H1 (cell line): ENCODE results near the gene SIK2. TPM values are rescaled to one million over a fixed set of nuclear protein-coding genes. Genes with fewer than 3 reads are reported as not detected.

Experiments
- CTCF ChIA-PET: fragments of 300-600 bp; sonication (Branson Sonifier 250); formaldehyde crosslinking; loops from one replicate; lab custom pipeline; 2021; ENCODE audit not compliant: partially characterized antibody; lab: Charles Lee
- POLR2A ChIA-PET: fragments of 300-600 bp; sonication (Branson Sonifier 250); formaldehyde crosslinking; loops from one replicate; lab custom pipeline; 2021; ENCODE audit warnings: inconsistent platforms; ENCODE audit not compliant: partially characterized antibody; lab: Charles Lee
- DNase-seq, 2 experiments: peaks; one replicate each; pipeline versions ENCODE4 v3.0.0 to v3.0.0-alpha.2; 2010 to 2022; ENCODE audit warnings: low spot score in 2 of 2, low read depth in 1 of 2, mixed read lengths in 1 of 2
- FAIRE-seq: peaks from 2 replicates; lab custom pipeline; 2011; peaks lifted over from hg19 to GRCh38; lab: Jason Lieb, UNC
- H2AFZ ChIP-seq: 2 replicates; pipeline ENCODE4 v1.8.1; 2012; ENCODE audit warnings: low read length, inconsistent platforms
- H2AK5ac ChIP-seq: 2 replicates; pipeline ENCODE4 v1.6.1; 2013; ENCODE audit warnings: low read depth, low read length
- H2BK120ac ChIP-seq: replicated peaks from 2 replicates; pipeline ENCODE3; 2013; ENCODE audit warnings: low read depth, low read length, inconsistent platforms
- H2BK12ac ChIP-seq: 2 replicates; pipeline ENCODE4 v1.6.1; 2013; ENCODE audit warnings: low read depth, low read length
- H2BK15ac ChIP-seq: 2 replicates; pipeline ENCODE4 v1.6.1; 2013; ENCODE audit warnings: low read length
- H2BK20ac ChIP-seq: 2 replicates; pipeline ENCODE4 v1.6.1; 2013; ENCODE audit warnings: low read length
- H2BK5ac ChIP-seq: 2 replicates; pipeline ENCODE4 v1.6.1; 2013; ENCODE audit warnings: low read depth, low read length
- H3K14ac ChIP-seq: 2 replicates; pipeline ENCODE4 v1.6.1; 2013; ENCODE audit warnings: inconsistent platforms; ENCODE audit not compliant: insufficient read length
- H3K18ac ChIP-seq: 2 replicates; pipeline ENCODE4 v1.6.1; 2013; ENCODE audit warnings: low read length; ENCODE audit errors: extremely low read depth
- H3K23ac ChIP-seq: 2 replicates; pipeline ENCODE4 v1.6.1; 2013; ENCODE audit warnings: inconsistent platforms; ENCODE audit not compliant: insufficient read length
- H3K23me2 ChIP-seq: 2 replicates; pipeline ENCODE4 v1.6.1; 2013; ENCODE audit warnings: low read depth, low read length
- H3K27ac ChIP-seq: 2 replicates; pipeline ENCODE4 v1.6.1; 2011; ENCODE audit warnings: low read depth, low read length, inconsistent platforms
- H3K27me3 ChIP-seq, 4 experiments: replicated peaks in 1 of 4; 1 replicate in 1 of 4; 2 replicates in 3 of 4; pipeline versions ENCODE4 v1.6.1 to v1.8.1; 2011 to 2013; ENCODE audit warnings: low read length in 3 of 4, mild to moderate bottlenecking in 3 of 4, inconsistent platforms in 2 of 4, mixed read lengths in 2 of 4, moderate library complexity in 1 of 4; ENCODE audit not compliant: control insufficient read depth in 3 of 4, insufficient read depth in 3 of 4; ENCODE audit errors: extremely low read depth in 1 of 4
- H3K36me3 ChIP-seq, 4 experiments: 2 replicates each; pipeline versions ENCODE4 v1.6.1 to v1.8.1; 2011 to 2013; ENCODE audit warnings: mild to moderate bottlenecking in 4 of 4, low read length in 3 of 4, moderate library complexity in 2 of 4, control low read depth in 1 of 4, inconsistent platforms in 1 of 4; ENCODE audit not compliant: insufficient read depth in 4 of 4, control insufficient read depth in 2 of 4
- H3K4ac ChIP-seq: replicated peaks from 2 replicates; pipeline ENCODE3; 2013; ENCODE audit warnings: low read length, low read depth, mixed read lengths, inconsistent platforms; ENCODE audit not compliant: insufficient read length
- H3K4me1 ChIP-seq, 4 experiments: replicated peaks in 1 of 4; 1 replicate in 1 of 4; 2 replicates in 3 of 4; pipeline versions ENCODE4 v1.6.1 to v1.8.1; 2011 to 2013; ENCODE audit warnings: low read length in 3 of 4, inconsistent platforms in 2 of 4, mixed read lengths in 1 of 4; ENCODE audit not compliant: insufficient read depth in 4 of 4, control insufficient read depth in 3 of 4
- H3K4me2 ChIP-seq, 2 experiments: 2 replicates each; pipeline versions ENCODE4 v1.6.1 to v1.8.1; 2011 to 2013; ENCODE audit warnings: low read depth in 2 of 2, low read length in 2 of 2, control low read depth in 1 of 2, inconsistent platforms in 1 of 2, mild to moderate bottlenecking in 1 of 2; ENCODE audit not compliant: insufficient read depth in 1 of 2
- H3K4me3 ChIP-seq, 4 experiments: fragments of 200-600, 300-600 bp in 1 of 4; sonication (generic), shearing (Covaris generic), sonication (Bioruptor Twin) in 1 of 4; 2 replicates each; pipeline versions ENCODE4 v1.5.1 to v1.8.1; 2011 to 2016; ENCODE audit warnings: low read length in 4 of 4, low read depth in 3 of 4, control low read depth in 2 of 4, inconsistent platforms in 2 of 4, mild to moderate bottlenecking in 2 of 4, mixed read lengths in 1 of 4, moderate library complexity in 1 of 4; ENCODE audit not compliant: insufficient read depth in 2 of 4; ENCODE audit errors: extremely low read depth in 1 of 4
- H3K56ac ChIP-seq: replicated peaks from 2 replicates; pipeline ENCODE3; 2013; ENCODE audit warnings: low read depth, mild to moderate bottlenecking, mixed read lengths, low read length, inconsistent platforms; ENCODE audit not compliant: insufficient read length
- H3K79me1 ChIP-seq: 2 replicates; pipeline ENCODE4 v1.6.1; 2013; ENCODE audit warnings: low read depth, low read length, control low read depth
- H3K79me2 ChIP-seq, 2 experiments: 2 replicates each; pipeline versions ENCODE4 v1.6.1 to v1.8.1; 2012 to 2013; ENCODE audit warnings: low read length in 2 of 2, mild to moderate bottlenecking in 2 of 2, inconsistent platforms in 1 of 2; ENCODE audit not compliant: insufficient read depth in 2 of 2, control insufficient read depth in 1 of 2
- H3K9ac ChIP-seq, 4 experiments: replicated peaks in 1 of 4; 1 replicate in 1 of 4; 2 replicates in 3 of 4; pipeline versions ENCODE4 v1.6.1 to v1.8.1; 2011 to 2013; ENCODE audit warnings: low read depth in 3 of 4, low read length in 3 of 4, control low read depth in 2 of 4, mild to moderate bottlenecking in 2 of 4, moderate library complexity in 2 of 4, inconsistent platforms in 1 of 4; ENCODE audit errors: extremely low read depth in 1 of 4
- H3K9me3 ChIP-seq, 2 experiments: 2 replicates each; pipeline versions ENCODE4 v1.6.1 to v1.8.1; 2012 to 2013; ENCODE audit warnings: mild to moderate bottlenecking in 2 of 2, moderate library complexity in 2 of 2, control low read depth in 1 of 2, inconsistent platforms in 1 of 2, low read depth in 1 of 2, low read length in 1 of 2, mixed read lengths in 1 of 2; ENCODE audit not compliant: insufficient read depth in 2 of 2
- H4K20me1 ChIP-seq, 2 experiments: replicated peaks in 1 of 2; 2 replicates each; pipeline versions ENCODE3 to v1.8.1; 2011 to 2013; ENCODE audit warnings: inconsistent platforms in 2 of 2, low read length in 2 of 2, mild to moderate bottlenecking in 1 of 2; ENCODE audit not compliant: insufficient read depth in 2 of 2, control insufficient read depth in 1 of 2
- H4K5ac ChIP-seq: 2 replicates; pipeline ENCODE4 v1.6.1; 2013; ENCODE audit warnings: low read length, low read depth, mixed read lengths, inconsistent platforms; ENCODE audit not compliant: insufficient read length
- H4K8ac ChIP-seq: 2 replicates; pipeline ENCODE4 v1.8.0; 2013; ENCODE audit warnings: mild to moderate bottlenecking, moderate library complexity, low read length, inconsistent platforms; ENCODE audit not compliant: insufficient read depth; ENCODE audit errors: extremely low read depth
- H4K91ac ChIP-seq: replicated peaks from 2 replicates; pipeline ENCODE3; 2013; ENCODE audit warnings: low read length, mixed read lengths, inconsistent platforms; ENCODE audit not compliant: insufficient read length
- MAX ChIP-seq: IDR thresholded peaks from 2 replicates; pipeline ENCODE4 v1.6.1; 2012; ENCODE audit warnings: inconsistent platforms
- WGBS, 2 experiments: shearing (Covaris generic) in 1 of 2; methylation state at CpG; one replicate each; pipeline versions ENCODE4 v1.1.6 to v1.1.7; 2013 to 2015; ENCODE audit warnings: low lambda C conversion rate in 2 of 2, mixed read lengths in 2 of 2, inconsistent platforms in 1 of 2, low coverage in 1 of 2, missing lambda C conversion rate in 1 of 2; ENCODE audit not compliant: insufficient replicate concordance in 2 of 2, insufficient coverage in 1 of 2, insufficient read length in 1 of 2; ENCODE audit errors: extremely low coverage in 1 of 2, missing lambda C conversion rate in 1 of 2; 5-methylcytosine and 5-hydroxymethylcytosine counted together
- polyA plus RNA-seq, 7 experiments: library from polyadenylated mRNA; depleted of rRNA in 3 of 7; stranded (reverse) in 5 of 7; unstranded in 2 of 7; fragments of >200 nt in 5 of 7; fragments of 200-250 nt in 2 of 7; gene quantifications; 1 replicate in 5 of 7; 2 replicates in 1 of 7; 4 replicates in 1 of 7; pipeline versions ENCODE4 v1.2.1 to v1.2.3, GENCODE V29; 2011 to 2013; ENCODE audit warnings: missing spikeins in 2 of 7, mixed read lengths in 2 of 7
- total RNA-seq: library from RNA; stranded (reverse); fragmentation: NEBNext Ultra II Directional; extraction: Animal tissue kit (Norgen Biotek cat#: 25700); gene quantifications from 2 replicates; pipeline ENCODE4 v1.2.1, GENCODE V29; 2021

Gene SIK2
- total and polyA plus RNA-seq, 2 of the 8 experiments (the other 6 are each of a cell fraction or from before 2014, with no cell fraction given): 8.8 to 11.2 TPM

GRCh38 chr11:111655924-111656323 lies 53.7 kb downstream of the SIK2 start:
- H3K4me2 ChIP-seq: no peak overlapping the region
- no peak overlapping the region for H4K91ac ChIP-seq
- no peaks in the 10 kb centered on the region for H3K23me2 ChIP-seq
- no peak overlapping the region for H4K8ac ChIP-seq
- H3K9ac ChIP-seq: no peak overlapping the region
- no peak overlapping the region for H3K56ac ChIP-seq
- H3K4me3 ChIP-seq: no peak overlapping the region
- H3K18ac ChIP-seq: no peak overlapping the region
- H4K5ac ChIP-seq: no peak overlapping the region
- no peak overlapping the region for H3K27ac ChIP-seq
- H4K20me1 ChIP-seq: no peaks in the 10 kb centered on the region
- no peak overlapping the region for H2BK15ac ChIP-seq
- H3K27me3 ChIP-seq: peaks cover 0 to 1% (median 0%) of the 10 kb centered on the region in 4 experiments; a peak in 1 of 7 replicates
- H3K79me2 ChIP-seq: no peaks in the 10 kb centered on the region
- no peak overlapping the region for H3K23ac ChIP-seq
- H2BK5ac ChIP-seq: no peak overlapping the region
- no peaks in the 10 kb centered on the region; a peak in 1 of 4 replicates for H3K9me3 ChIP-seq
- WGBS, 2 experiments: 93% methylated on average over 5 of the region's 5 CpGs; no CpG with 5 or more reads in 1 of the 2 experiments
- ChIA-PET CTCF (interaction anchor here (0.7 to 1.1 kb wide), 2 partner anchors 15 to 29 kb away, joined by 3 read pairs; no protein-coding TSS in a partner anchor), POLR2A (no interaction called here)
- H2BK120ac ChIP-seq: no peak overlapping the region
- TF ChIP-seq MAX: no peak
- H2BK12ac ChIP-seq: no peak overlapping the region
- H3K4me1 ChIP-seq: peaks cover 0 to 2% (median 0%) of the 10 kb centered on the region in 4 experiments; a peak in 2 of 7 replicates
- no peak overlapping the region for H3K14ac ChIP-seq
- no peak overlapping the region for H2BK20ac ChIP-seq
- no peak for FAIRE-seq
- H2AFZ ChIP-seq: no peak overlapping the region
- no peak for DNase-seq
- H3K79me1 ChIP-seq: no peaks in the 10 kb centered on the region; the same call in 1 of the 2 replicates
- no peaks in the 10 kb centered on the region; a peak in 1 of 8 replicates for H3K36me3 ChIP-seq
- H2AK5ac ChIP-seq: no peak overlapping the region
- H3K4ac ChIP-seq: no peak overlapping the region
